Transverse colon (tissue), 4 donors: Measurements from ENCODE around the gene ADGRB3. TPM values are rescaled to one million over a fixed set of nuclear protein-coding genes. Genes with fewer than 3 reads are reported as not detected.

Source experiments
- DNase-seq: peaks from one replicate; pipeline ENCODE4 v3.0.0-alpha.2; 2019
- H3K27ac ChIP-seq, 4 donors: fragments of 200-600 bp; sonication (generic); 2 replicates each; pipeline ENCODE4 v1.5.1; 2016 to 2018; ENCODE audit warnings: inconsistent platforms in 4 of 4
- H3K27me3 ChIP-seq: fragments of 200-600 bp; sonication (generic); 2 replicates; pipeline ENCODE4 v1.5.1; 2017; ENCODE audit warnings: inconsistent platforms
- H3K36me3 ChIP-seq, 4 donors: fragments of 200-600 bp; sonication (generic); 2 replicates each; pipeline ENCODE4 v1.5.1; 2017 to 2019; ENCODE audit warnings: inconsistent platforms in 4 of 4
- H3K4me1 ChIP-seq, 4 donors: fragments of 200-600 bp; sonication (generic); 2 replicates each; pipeline ENCODE4 v1.5.1; 2017 to 2020; ENCODE audit warnings: inconsistent platforms in 4 of 4
- H3K4me3 ChIP-seq, 4 donors: fragments of 200-600 bp; sonication (generic); 1 replicate in 1 of 4; 2 replicates in 3 of 4; pipeline versions ENCODE4 v1.5.1 to v1.6.1; 2017 to 2019; ENCODE audit warnings: inconsistent platforms in 4 of 4
- H3K9me3 ChIP-seq, 2 donors: fragments of 200-600 bp; sonication (generic); 2 replicates each; pipeline ENCODE4 v1.5.1; 2017 to 2019; ENCODE audit warnings: inconsistent platforms in 2 of 2
- CTCF ChIP-seq, 5 experiments: fragments of 200-600 bp in 3 of 5; fragments of 450-650 bp in 2 of 5; sonication (generic) in 3 of 5; IDR thresholded peaks; 1 replicate in 2 of 5; 2 replicates in 3 of 5; pipeline ENCODE4 v1.5.1; 2016 to 2017; ENCODE audit warnings: antibody characterized with exemption in 5 of 5, inconsistent platforms in 3 of 5, mild to moderate bottlenecking in 2 of 5, moderate library complexity in 1 of 5
- EP300 ChIP-seq: sonication (generic); formaldehyde crosslinking; IDR thresholded peaks from one replicate; pipeline ENCODE4 v1.6.1; 2017; ENCODE audit warnings: antibody characterized with exemption, low read depth
- POLR2A ChIP-seq: fragments of 450-650 bp; IDR thresholded peaks from one replicate; pipeline ENCODE4 v1.6.1; 2016; ENCODE audit warnings: antibody characterized with exemption, mild to moderate bottlenecking, moderate library complexity
- POLR2AphosphoS5 ChIP-seq, 3 donors: sonication (generic); formaldehyde crosslinking; IDR thresholded peaks; one replicate each; pipeline ENCODE4 v1.6.1; 2016; ENCODE audit warnings: antibody characterized with exemption in 3 of 3
- WGBS, 2 donors: methylation state at CpG; one replicate each; pipeline ENCODE4 v1.1.5; 2018; ENCODE audit warnings: low coverage in 1 of 2; 5-methylcytosine and 5-hydroxymethylcytosine counted together
- in situ Hi-C, 4 donors: fragments of 200-750 bp; cut with MboI; loops; one replicate each; pipeline versions ENCODE4 v1.15.0 to v1.15.1; 2017; ENCODE audit warnings: low sequenced_read_pairs in 3 of 4, low pct_ligation_motif_present in 1 of 4, low pct_unique_long_range_greater_than_20kb in 1 of 4
- intact Hi-C: fragments of 100-400 bp; cut with DNase I; formaldehyde crosslinking; loops from one replicate; pipeline ENCODE4 v1.15.1; 2023; ENCODE audit warnings: low total_unique reads
- total RNA-seq, 4 donors: library from RNA; depleted of rRNA; stranded (reverse); fragments of >200 nt; gene quantifications; one replicate each; pipeline ENCODE4 v1.1.0, GENCODE V29; 2016

The ADGRB3 gene
- total RNA-seq, 4 donors from 2014 or later = 0.37 to 20.5 (median 2.2) TPM

DNA sequence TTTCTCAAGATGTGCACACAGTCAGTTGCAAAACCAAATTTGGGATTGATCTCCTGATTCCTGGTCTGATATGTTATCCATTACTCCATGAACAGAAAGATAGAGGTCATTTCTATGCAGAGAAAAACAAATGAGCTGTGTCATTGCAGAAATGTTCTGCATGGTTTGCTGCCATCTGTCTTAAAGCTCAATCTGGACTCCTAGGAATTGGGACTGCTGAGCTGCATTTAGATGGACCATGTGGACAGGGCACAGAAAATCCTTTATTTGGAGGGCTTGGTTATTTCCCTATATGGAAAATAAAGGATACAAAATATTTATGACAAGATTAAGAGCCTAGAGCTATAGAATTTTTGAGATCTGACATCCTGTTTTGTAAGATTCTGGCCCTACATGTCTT, 91.3 kb downstream of the ADGRB3 start:
- in situ Hi-C loops (no loop called here), intact Hi-C loops (no loop called here)
- Histone ChIP-seq H3K36me3 (no peaks in the 10 kb centered on the region), H3K4me1 (no peaks in the 10 kb centered on the region), H3K27ac (no peak overlapping the region), H3K27me3 (no peaks in the 10 kb centered on the region), H3K4me3 (no peak overlapping the region), H3K9me3 (no peaks in the 10 kb centered on the region)
- TF ChIP-seq POLR2A = no peak
- TF ChIP-seq EP300 = no peak
- no peak for TF ChIP-seq CTCF (IDR thresholded peaks at IDR 0.05)
- TF ChIP-seq POLR2AphosphoS5 (IDR thresholded peaks at IDR 0.05) = no peak
- DNase-seq = no peak

- no peaks in the 10 kb centered on the region for H3K9me3 ChIP-seq
- no peaks in the 10 kb centered on the region for H3K27me3 ChIP-seq
- intact Hi-C loops (no loop called here), in situ Hi-C loops (no loop called here)
- no peak overlapping the region for H3K4me3 ChIP-seq
- DNase-seq = no peak
- H3K4me1 ChIP-seq = no peaks in the 10 kb centered on the region
- H3K36me3 ChIP-seq = no peaks in the 10 kb centered on the region
- WGBS, 2 donors = 76% methylated on average over 1 of the region's 1 CpG; no CpG with 5 or more reads in 1 of the 2 donors
- no peak for TF ChIP-seq POLR2AphosphoS5 (IDR thresholded peaks at IDR 0.05)
- TF ChIP-seq CTCF (IDR thresholded peaks at IDR 0.05) = no peak
- TF ChIP-seq POLR2A = no peak
- TF ChIP-seq EP300 = no peak
- H3K27ac ChIP-seq = no peak overlapping the region
Measured at GRCh38 chr6:68726992-68727391, 91.9 kb downstream of the ADGRB3 start.

- Histone ChIP-seq H3K4me3 (no peak overlapping the region), H3K27me3 (no peaks in the 10 kb centered on the region), H3K36me3 (no peaks in the 10 kb centered on the region), H3K4me1 (no peaks in the 10 kb centered on the region), H3K27ac (no peak overlapping the region), H3K9me3 (no peaks in the 10 kb centered on the region)
- TF ChIP-seq POLR2AphosphoS5 (IDR thresholded peaks at IDR 0.05) (no peak), EP300 (no peak), CTCF (IDR thresholded peaks at IDR 0.05) (no peak), POLR2A (no peak)
- 29 to 52% methylated on average over 1 of the region's 1 CpG for WGBS, 2 donors
- DNase-seq = no peak
- in situ Hi-C loops = no loop called here
- intact Hi-C loops = no loop called here
Measured at GRCh38 chr6:68727699-68728098, 92.6 kb downstream of the ADGRB3 start.

DNA sequence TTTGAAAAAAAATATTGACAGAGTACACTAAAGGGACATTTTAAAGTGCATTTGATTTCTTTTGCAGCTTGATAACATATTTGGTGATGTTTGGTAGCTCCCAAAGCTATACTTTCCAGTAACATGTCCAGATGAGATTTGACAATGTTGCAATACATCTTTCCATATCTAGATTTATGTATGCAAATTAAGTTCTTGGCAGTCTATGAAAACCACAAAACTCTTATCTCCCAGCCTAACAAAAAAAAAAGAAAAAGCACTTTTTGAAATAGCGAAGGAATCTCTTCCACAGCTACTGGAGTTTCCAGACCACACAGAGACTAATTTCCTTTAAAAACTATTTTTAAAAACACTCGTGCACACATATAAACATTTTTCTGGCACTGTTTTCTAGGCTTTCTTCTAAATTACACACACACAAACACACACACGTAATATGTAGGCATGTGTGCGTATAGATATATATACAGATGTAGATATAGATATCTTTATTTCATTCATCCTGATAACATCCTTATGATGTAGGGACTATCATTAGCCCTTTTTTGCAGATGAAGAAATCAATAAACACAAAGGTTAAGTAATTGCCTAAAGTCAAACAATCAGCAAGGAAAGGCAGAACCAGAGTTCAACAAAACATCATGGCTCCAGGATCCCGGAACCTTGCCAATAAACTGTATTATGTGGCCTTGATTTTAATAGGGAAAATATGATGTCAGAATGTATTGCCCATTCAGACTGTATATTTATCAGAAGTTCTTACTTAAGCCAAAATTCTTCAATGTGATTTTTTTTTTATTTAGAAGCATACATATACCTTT, 93.3 kb downstream of the ADGRB3 start:
- H3K27me3 ChIP-seq = no peaks in the 10 kb centered on the region
- 39 to 50% methylated on average over 5 of the region's 5 CpGs for WGBS, 2 donors
- in situ Hi-C loops = no loop called here

More for the DNA sequence above, 93.3 kb downstream of the ADGRB3 start:
- intact Hi-C loops = no loop called here
- no peak for TF ChIP-seq POLR2AphosphoS5 (IDR thresholded peaks at IDR 0.05)
- no peak for TF ChIP-seq EP300
- no peak for TF ChIP-seq CTCF (IDR thresholded peaks at IDR 0.05)
- no peak for TF ChIP-seq POLR2A
- no peaks in the 10 kb centered on the region for H3K4me1 ChIP-seq
- H3K9me3 ChIP-seq = no peaks in the 10 kb centered on the region
- H3K4me3 ChIP-seq = no peak overlapping the region
- H3K27ac ChIP-seq = no peak overlapping the region
- DNase-seq = no peak
- no peaks in the 10 kb centered on the region for H3K36me3 ChIP-seq
